SK-N-SH (cell line): ENCODE measurements around the gene TMEM184B. TPM values are rescaled to one million over a fixed set of nuclear protein-coding genes. Genes with fewer than 3 reads are reported as not detected.

Experiments used
- CTCF ChIA-PET: fragments of 300-600, 350-600 bp; formaldehyde crosslinking; extraction: SDS; loops from one replicate; lab custom pipeline; 2021; lab: Yijun Ruan, JAX
- POLR2A ChIA-PET: fragments of 350-600 bp; sonication (Branson Sonifier 250); formaldehyde crosslinking; extraction: SDS; loops from one replicate; lab custom pipeline; 2020; ENCODE audit warnings: antibody characterized with exemption, inconsistent platforms; lab: Yijun Ruan, JAX
- DNase-seq: peaks from one replicate; pipeline ENCODE4 v3.0.0; 2012
- H2AFZ ChIP-seq: fragments of 200-600 bp; sonication (generic); 2 replicates; pipeline ENCODE4 v1.8.1; 2016; ENCODE audit warnings: antibody characterized with exemption, mild to moderate bottlenecking, low read depth
- H3F3A ChIP-seq: fragments of 200-600 bp; sonication (generic); replicated peaks from 2 replicates; pipeline ENCODE3; 2016; ENCODE audit warnings: antibody characterized with exemption, mild to moderate bottlenecking; ENCODE audit not compliant: insufficient read depth
- H3K27ac ChIP-seq, 2 experiments: fragments of 200-500 bp in 1 of 2; fragments of 200-600 bp in 1 of 2; sonication (Bioruptor generic) in 1 of 2; sonication (generic), shearing (Covaris generic) in 1 of 2; 2 replicates each; pipeline versions ENCODE4 v1.5.1 to v1.6.1; 2014 to 2016; ENCODE audit warnings: low read depth in 2 of 2, inconsistent platforms in 1 of 2, low read length in 1 of 2, mild to moderate bottlenecking in 1 of 2, mixed read lengths in 1 of 2
- H3K27me3 ChIP-seq: fragments of 200-600 bp; sonication (generic), shearing (Covaris generic); 2 replicates; pipeline ENCODE4 v1.6.1; 2016; ENCODE audit warnings: mixed run types; ENCODE audit not compliant: insufficient read depth
- H3K36me3 ChIP-seq, 2 experiments: fragments of 200-500 bp in 1 of 2; fragments of 200-600 bp in 1 of 2; sonication (Bioruptor generic) in 1 of 2; sonication (generic) in 1 of 2; replicated peaks in 1 of 2; 2 replicates each; pipeline versions ENCODE3 to v1.5.1; 2014 to 2016; ENCODE audit warnings: low read length in 1 of 2, mild to moderate bottlenecking in 1 of 2; ENCODE audit not compliant: insufficient read depth in 2 of 2, control insufficient read depth in 1 of 2
- H3K4me1 ChIP-seq, 2 experiments: fragments of 200-500 bp in 1 of 2; fragments of 200-600 bp in 1 of 2; sonication (Bioruptor generic) in 1 of 2; sonication (generic), shearing (Covaris generic) in 1 of 2; 2 replicates each; pipeline versions ENCODE4 v1.5.1 to v1.6.1; 2014 to 2016; ENCODE audit warnings: low read depth in 1 of 2, low read length in 1 of 2, mixed run types in 1 of 2; ENCODE audit not compliant: insufficient read depth in 2 of 2, control insufficient read depth in 1 of 2
- H3K4me2 ChIP-seq: fragments of 200-600 bp; sonication (generic), shearing (Covaris generic); 2 replicates; pipeline ENCODE4 v1.6.1; 2017; ENCODE audit warnings: mixed run types
- H3K4me3 ChIP-seq, 2 experiments: fragments of 200-500 bp in 1 of 2; fragments of 200-600 bp in 1 of 2; sonication (Bioruptor generic) in 1 of 2; sonication (generic), shearing (Covaris generic) in 1 of 2; 2 replicates each; pipeline versions ENCODE4 v1.5.1 to v1.8.1; 2014 to 2016; ENCODE audit warnings: low read depth in 2 of 2, inconsistent platforms in 1 of 2, low read length in 1 of 2, mild to moderate bottlenecking in 1 of 2, mixed read lengths in 1 of 2, moderate library complexity in 1 of 2
- H3K79me2 ChIP-seq: fragments of 200-600 bp; sonication (generic); 2 replicates; pipeline ENCODE4 v1.8.1; 2017; ENCODE audit warnings: mild to moderate bottlenecking; ENCODE audit not compliant: insufficient read depth
- H3K9ac ChIP-seq: fragments of 200-600 bp; sonication (generic); 2 replicates; pipeline ENCODE4 v1.6.1; 2017; ENCODE audit warnings: mixed run types
- H3K9me2 ChIP-seq: fragments of 200-600 bp; sonication (generic); 2 replicates; pipeline ENCODE4 v1.6.1; 2017; ENCODE audit warnings: mixed run types
- H3K9me3 ChIP-seq: fragments of 200-600 bp; sonication (generic); 2 replicates; pipeline ENCODE4 v1.6.1; 2017; ENCODE audit warnings: mixed run types, mild to moderate bottlenecking, moderate library complexity
- H4K20me1 ChIP-seq: fragments of 200-600 bp; sonication (generic); 2 replicates; pipeline ENCODE4 v1.6.1; 2017; ENCODE audit warnings: mild to moderate bottlenecking, mixed run types; ENCODE audit not compliant: insufficient read depth
- CHD2 ChIP-seq: fragments of 150-350 bp; IDR thresholded peaks from 2 replicates; pipeline ENCODE4 v1.6.1; 2018; ENCODE audit warnings: low read length; ENCODE audit not compliant: partially characterized antibody
- CTCF ChIP-seq: fragments of 200-600 bp; sonication (generic); IDR thresholded peaks from 2 replicates; pipeline ENCODE4 v1.6.1; 2017; ENCODE audit warnings: antibody characterized with exemption, mild to moderate bottlenecking, moderate library complexity
- GATA2 ChIP-seq: sonication (generic); formaldehyde crosslinking; IDR thresholded peaks from 2 replicates; pipeline ENCODE4 v1.5.0; 2020; ENCODE audit warnings: mild to moderate bottlenecking, missing genetic modification reagents
- MXI1 ChIP-seq: IDR thresholded peaks from 2 replicates; pipeline ENCODE4 v1.6.1; 2012; ENCODE audit warnings: mild to moderate bottlenecking, low read depth, low read length, improper control_type of control experiment
- POLR2AphosphoS5 ChIP-seq: IDR thresholded peaks from 2 replicates; pipeline ENCODE4 v1.6.1; 2012; ENCODE audit warnings: low read depth, low read length
- RAD21 ChIP-seq: IDR thresholded peaks from 2 replicates; pipeline ENCODE4 v1.6.1; 2012; ENCODE audit warnings: mild to moderate bottlenecking, low read length
- RCOR1 ChIP-seq: fragments of 150-350 bp; IDR thresholded peaks from 2 replicates; pipeline ENCODE4 v1.6.1; 2017; ENCODE audit warnings: antibody characterized with exemption, low read length
- TEAD4 ChIP-seq: IDR thresholded peaks from 2 replicates; pipeline ENCODE4 v1.4.0; 2012; ENCODE audit warnings: mild to moderate bottlenecking, borderline replicate concordance; ENCODE audit not compliant: insufficient read depth
- USF2 ChIP-seq: fragments of 150-350 bp; IDR thresholded peaks from 2 replicates; pipeline ENCODE4 v1.6.1; 2017; ENCODE audit warnings: antibody characterized with exemption, low read length, low read depth, borderline replicate concordance
- YY1 ChIP-seq: IDR thresholded peaks from 2 replicates; pipeline ENCODE4 v1.4.0; 2012; ENCODE audit warnings: low read depth, mild to moderate bottlenecking
- WGBS: methylation state at CpG from one replicate; pipeline ENCODE4 v1.1.6; 2017; ENCODE audit warnings: low lambda C conversion rate; 5-methylcytosine and 5-hydroxymethylcytosine counted together
- polyA plus RNA-seq, 3 experiments: library from polyadenylated mRNA; depleted of rRNA; stranded (reverse); fragments of >200 nt; gene quantifications; 2 replicates each; pipeline ENCODE4 v1.2.3, GENCODE V29; 2012

The TMEM184B gene
- polyA plus RNA-seq, 1 of the 3 experiments (the other 2 are of a cell fraction): 25.3 TPM

- no peaks in the 10 kb centered on the region for H3K27me3 ChIP-seq
- peak overlapping the region; percentile 34 to 87; a peak in 3 of 4 replicates for H3K27ac ChIP-seq
- H3K4me2 ChIP-seq: peak overlapping the region; percentile 87
- H3K9me3 ChIP-seq: no peaks in the 10 kb centered on the region
- no peak for DNase-seq
- peak overlapping the region; percentile 64 to 70 for H3K4me3 ChIP-seq
- H3F3A ChIP-seq: peaks cover 18% of the 10 kb centered on the region
- peaks cover 28 to 31% of the 10 kb centered on the region in 2 experiments; a peak in 2 of 4 replicates for H3K4me1 ChIP-seq
- peaks cover 0 to 3% of the 10 kb centered on the region in 2 experiments for H3K36me3 ChIP-seq
- 0% methylated on average over 5 of the region's 21 CpGs for WGBS
- H2AFZ ChIP-seq: no peak overlapping the region
- ChIA-PET CTCF (no interaction called here), POLR2A (interaction anchor here (0.6 kb wide), 1 partner anchor 203 kb away, joined by 3 read pairs; no protein-coding TSS in a partner anchor)
- TF ChIP-seq RAD21 (no peak), MXI1 (no peak), GATA2 (CRISPR knock-in tag) (no peak), CTCF (no peak), TEAD4 (no peak), RCOR1 (no peak)
- H3K9ac ChIP-seq: peak overlapping the region; percentile 94
- H3K79me2 ChIP-seq: peaks cover 65% of the 10 kb centered on the region
- peaks cover 54% of the 10 kb centered on the region for H4K20me1 ChIP-seq
- no peaks in the 10 kb centered on the region for H3K9me2 ChIP-seq
Observed at GRCh38 chr22:38314933-38315822, 42.4 kb upstream of the TMEM184B start.

- Histone ChIP-seq H3K79me2 (peaks cover 74% of the 10 kb centered on the region), H3K9me3 (no peaks in the 10 kb centered on the region), H3K9me2 (no peaks in the 10 kb centered on the region), H3K4me1 (peaks cover 28 to 31% of the 10 kb centered on the region in 2 experiments; a peak in 2 of 4 replicates), H3K27ac (peak overlapping the region; percentile 34 to 87; a peak in 3 of 4 replicates), H4K20me1 (peaks cover 63% of the 10 kb centered on the region), H2AFZ (no peak overlapping the region), H3K4me2 (peak overlapping the region; percentile 87), H3K36me3 (peaks cover 0 to 3% of the 10 kb centered on the region in 2 experiments), H3K4me3 (peak overlapping the region; percentile 64 to 70), H3F3A (peaks cover 18% of the 10 kb centered on the region), H3K27me3 (no peaks in the 10 kb centered on the region), H3K9ac (peak overlapping the region; percentile 94)
- 94% methylated on average over 3 of the region's 23 CpGs for WGBS
- ChIA-PET CTCF (no interaction called here), POLR2A (no interaction called here)
- no peak for TF ChIP-seq CHD2
- no peak for TF ChIP-seq USF2
- no peak for TF ChIP-seq POLR2AphosphoS5
- TF ChIP-seq MXI1: no peak
- no peak for TF ChIP-seq YY1
- DNase-seq: no peak
Observed at GRCh38 chr22:38314051-38314932, 41.5 kb upstream of the TMEM184B start.
